Trophoblast cell (in vitro differentiated cells and primary cell): ENCODE measurements around the gene DDX41. TPM values are rescaled to one million over a fixed set of nuclear protein-coding genes. Genes with fewer than 3 reads are reported as not detected.
"Not testable (repeated sequence)": the region's sequence is repeated elsewhere in the genome, so short reads cannot be mapped to it uniquely, and the experiment has no call there.

Source experiments
- DNase-seq, 2 donors: peaks; one replicate each; pipeline ENCODE4 v3.0.0-alpha.2; 2016
- H2AFZ ChIP-seq: 2 replicates; pipeline ENCODE4 v1.6.1; 2013; ENCODE audit warnings: low read length, moderate library complexity, mild to moderate bottlenecking; ENCODE audit not compliant: insufficient read depth, poor library complexity
- H2AK5ac ChIP-seq: 2 replicates; pipeline ENCODE4 v1.6.1; 2013; ENCODE audit warnings: mild to moderate bottlenecking, low read length
- H2BK120ac ChIP-seq: 2 replicates; pipeline ENCODE4 v1.6.1; 2013; ENCODE audit warnings: low read length, mild to moderate bottlenecking, moderate library complexity; ENCODE audit not compliant: insufficient read depth, poor library complexity
- H2BK12ac ChIP-seq: 2 replicates; pipeline ENCODE4 v1.6.1; 2013; ENCODE audit warnings: mild to moderate bottlenecking, low read length, moderate library complexity
- H2BK5ac ChIP-seq: 2 replicates; pipeline ENCODE4 v1.6.1; 2013; ENCODE audit warnings: low read length, low read depth, moderate library complexity, mild to moderate bottlenecking; ENCODE audit not compliant: poor library complexity
- H3K14ac ChIP-seq: 2 replicates; pipeline ENCODE4 v1.6.1; 2013; ENCODE audit warnings: mild to moderate bottlenecking, low read length
- H3K18ac ChIP-seq: 2 replicates; pipeline ENCODE4 v1.6.1; 2013; ENCODE audit warnings: mild to moderate bottlenecking, low read length
- H3K23ac ChIP-seq: 2 replicates; pipeline ENCODE4 v1.6.1; 2013; ENCODE audit warnings: low read length
- H3K27ac ChIP-seq: 2 replicates; pipeline ENCODE4 v1.5.1; 2013; ENCODE audit warnings: low read depth, mild to moderate bottlenecking, inconsistent platforms, low read length, moderate library complexity
- H3K27me3 ChIP-seq: 2 replicates; pipeline ENCODE4 v1.6.1; 2013; ENCODE audit warnings: inconsistent platforms, mild to moderate bottlenecking, low read length, moderate library complexity; ENCODE audit not compliant: insufficient read depth
- H3K36me3 ChIP-seq, 2 experiments: 1 replicate in 1 of 2; 2 replicates in 1 of 2; pipeline ENCODE4 v1.6.1; 2013; ENCODE audit warnings: low read length in 2 of 2, mild to moderate bottlenecking in 2 of 2, moderate library complexity in 1 of 2; ENCODE audit not compliant: insufficient read depth in 2 of 2, control insufficient read depth in 1 of 2
- H3K4ac ChIP-seq: 2 replicates; pipeline ENCODE4 v1.6.1; 2013; ENCODE audit warnings: low read depth, mild to moderate bottlenecking, low read length, moderate library complexity
- H3K4me1 ChIP-seq, 2 experiments: 1 replicate in 1 of 2; 2 replicates in 1 of 2; pipeline ENCODE4 v1.6.1; 2013; ENCODE audit warnings: low read length in 2 of 2, mild to moderate bottlenecking in 2 of 2, moderate library complexity in 1 of 2; ENCODE audit not compliant: insufficient read depth in 2 of 2, control insufficient read depth in 1 of 2
- H3K4me2 ChIP-seq: 2 replicates; pipeline ENCODE4 v1.6.1; 2013; ENCODE audit warnings: inconsistent platforms, mild to moderate bottlenecking, low read length, moderate library complexity
- H3K4me3 ChIP-seq: 2 replicates; pipeline ENCODE4 v1.5.1; 2013; ENCODE audit warnings: mild to moderate bottlenecking, low read depth, low read length, inconsistent platforms
- H3K79me1 ChIP-seq: one replicate; pipeline ENCODE4 v1.6.1; 2013; ENCODE audit warnings: low read length
- H3K79me2 ChIP-seq: 2 replicates; pipeline ENCODE4 v1.6.1; 2013; ENCODE audit warnings: low read length, mild to moderate bottlenecking; ENCODE audit not compliant: control insufficient read depth, insufficient read depth, poor library complexity
- H3K9ac ChIP-seq: 2 replicates; pipeline ENCODE4 v1.6.1; 2013; ENCODE audit warnings: mild to moderate bottlenecking, low read length
- H3K9me3 ChIP-seq: 2 replicates; pipeline ENCODE4 v1.6.1; 2013; ENCODE audit warnings: low read depth, mild to moderate bottlenecking, control low read depth, inconsistent platforms, low read length; ENCODE audit not compliant: insufficient read depth
- H4K12ac ChIP-seq: 2 replicates; pipeline ENCODE4 v1.6.1; 2013; ENCODE audit warnings: low read depth, mild to moderate bottlenecking, low read length, moderate library complexity
- H4K8ac ChIP-seq: 2 replicates; pipeline ENCODE4 v1.6.1; 2013; ENCODE audit warnings: low read depth, mild to moderate bottlenecking, low read length, moderate library complexity
- H4K91ac ChIP-seq: one replicate; pipeline ENCODE4 v1.6.1; 2013; ENCODE audit warnings: low read depth, mild to moderate bottlenecking, low read length, moderate library complexity
- WGBS: extraction: QIAGEN DNeasy Blood & Tissue Kit; methylation state at CpG from one replicate; pipeline ENCODE4 v1.1.7; 2013; ENCODE audit warnings: missing lambda C conversion rate; ENCODE audit not compliant: insufficient read length, insufficient coverage; ENCODE audit errors: extremely low coverage; 5-methylcytosine and 5-hydroxymethylcytosine counted together
- polyA plus RNA-seq: library from polyadenylated mRNA; stranded (reverse); fragments of 200-250 nt; gene quantifications from 2 replicates; pipeline ENCODE4 v1.2.3, GENCODE V29; 2013

Gene DDX41
- 56.2 and 62.3 TPM in 2 replicates for polyA plus RNA-seq

- H4K12ac ChIP-seq = peak within 1 kb of the TSS; percentile 65
- H2BK12ac ChIP-seq = no peak within 1 kb of the TSS
- H3K4me3 ChIP-seq = peak within 1 kb of the TSS; percentile 99
- H3K4me1 ChIP-seq = peaks cover 4 to 6% of the 10 kb centered on the region in 2 experiments
- H3K9ac ChIP-seq = peak within 1 kb of the TSS; percentile 96
- H3K36me3 ChIP-seq = peaks cover 63 to 68% of the 10 kb centered on the region in 2 experiments
- H3K4me2 ChIP-seq = peak within 1 kb of the TSS; percentile 85
- peak within 1 kb of the TSS; percentile 84 for H3K14ac ChIP-seq
- no peak within 1 kb of the TSS for H2BK120ac ChIP-seq
- WGBS = no CpG with 5 or more reads among the region's 96 CpGs
- DNase-seq = peak; percentile 98 to 99
- peak within 1 kb of the TSS; percentile 73 for H3K18ac ChIP-seq
- no peaks in the 10 kb centered on the region for H3K9me3 ChIP-seq
- peaks cover 6% of the 10 kb centered on the region for H3K79me1 ChIP-seq
- H2AFZ ChIP-seq = peak within 1 kb of the TSS; percentile 84
- no peak within 1 kb of the TSS for H2BK5ac ChIP-seq
- H3K4ac ChIP-seq = peak within 1 kb of the TSS; percentile 37
- peak within 1 kb of the TSS; percentile 14 for H2AK5ac ChIP-seq
- H4K8ac ChIP-seq = peak within 1 kb of the TSS; percentile 86
- peak within 1 kb of the TSS; percentile 36 for H3K27ac ChIP-seq
- H3K79me2 ChIP-seq = peaks cover 3% of the 10 kb centered on the region
- no peaks in the 10 kb centered on the region for H3K27me3 ChIP-seq
- H4K91ac ChIP-seq = peak within 1 kb of the TSS; percentile 43
- no peak within 1 kb of the TSS for H3K23ac ChIP-seq
Observed at GRCh38 chr5:177516601-177517568, at the start of gene DDX41. TSS of gene DDX41 (minus strand) at chr5:177516961. CDS start at chr5:177516945, 16 bp downstream.

GRCh38 chr5:177565046-177565445, 48.3 kb upstream of the DDX41 start:
- no peak for DNase-seq
- H3K4me2 ChIP-seq = no peak overlapping the region
- no peak overlapping the region for H3K14ac ChIP-seq
- no peaks in the 10 kb centered on the region for H3K27me3 ChIP-seq
- H3K9me3 ChIP-seq = no peaks in the 10 kb centered on the region
- H3K79me2 ChIP-seq = no peaks in the 10 kb centered on the region
- no peak overlapping the region for H2AFZ ChIP-seq
- H2BK120ac ChIP-seq = no peak overlapping the region
- no peak overlapping the region for H3K4me3 ChIP-seq
- H3K23ac ChIP-seq = no peak overlapping the region
- H3K4ac ChIP-seq = no peak overlapping the region
- no peak overlapping the region for H2AK5ac ChIP-seq
- H3K27ac ChIP-seq = no peak overlapping the region
- no peak overlapping the region for H4K8ac ChIP-seq
- WGBS = no CpG with 5 or more reads among the region's 8 CpGs
- no peaks in the 10 kb centered on the region for H3K79me1 ChIP-seq
- no peak overlapping the region for H2BK5ac ChIP-seq
- no peaks in the 10 kb centered on the region for H3K4me1 ChIP-seq
- H4K91ac ChIP-seq = no peak overlapping the region
- no peak overlapping the region for H3K9ac ChIP-seq
- no peaks in the 10 kb centered on the region for H3K36me3 ChIP-seq
- H3K18ac ChIP-seq = no peak overlapping the region
- H4K12ac ChIP-seq = no peak overlapping the region
- no peak overlapping the region for H2BK12ac ChIP-seq

DNA sequence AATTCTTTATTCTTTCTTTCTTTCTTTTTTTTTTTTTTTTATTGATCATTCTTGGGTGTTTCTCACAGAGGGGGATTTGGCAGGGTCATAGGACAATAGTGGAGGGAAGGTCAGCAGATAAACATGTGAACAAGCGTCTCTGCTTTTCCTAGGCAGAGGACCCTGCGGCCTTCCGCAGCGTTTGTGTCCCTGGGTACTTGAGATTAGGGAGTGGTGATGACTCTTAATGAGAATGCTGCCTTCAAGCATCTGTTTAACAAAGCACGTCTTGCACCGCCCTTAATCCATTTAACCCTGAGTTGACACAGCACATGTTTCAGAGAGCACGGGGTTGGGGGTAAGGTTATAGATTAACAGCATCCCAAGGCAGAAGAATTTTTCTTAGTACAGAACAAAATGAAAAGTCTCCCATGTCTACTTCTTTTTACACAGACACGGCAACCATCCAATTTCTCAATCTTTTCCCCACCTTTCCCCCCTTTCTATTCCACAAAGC, 42.7 kb upstream of the DDX41 start:
- H4K12ac ChIP-seq, H3K27ac ChIP-seq, H3K4me2 ChIP-seq, H2BK120ac ChIP-seq, H2BK5ac ChIP-seq, H2AK5ac ChIP-seq, H3K9me3 ChIP-seq, H3K4ac ChIP-seq, H2AFZ ChIP-seq, H3K14ac ChIP-seq, H4K8ac ChIP-seq, DNase-seq, H3K4me3 ChIP-seq, H3K23ac ChIP-seq, H3K79me1 ChIP-seq, H2BK12ac ChIP-seq, H3K27me3 ChIP-seq, H3K79me2 ChIP-seq, H3K18ac ChIP-seq, H3K36me3 ChIP-seq, H3K4me1 ChIP-seq, H4K91ac ChIP-seq, H3K9ac ChIP-seq: not testable (repeated sequence)
- WGBS = no CpG with 5 or more reads among the region's 8 CpGs

- no CpG with 5 or more reads among the region's 5 CpGs for WGBS
- no peak overlapping the region for H2BK12ac ChIP-seq
- no peak overlapping the region for H3K4ac ChIP-seq
- H3K79me2 ChIP-seq = peaks cover 14% of the 10 kb centered on the region
- H3K23ac ChIP-seq = no peak overlapping the region
- no peak overlapping the region for H2BK120ac ChIP-seq
- H3K4me1 ChIP-seq = peaks cover 5 to 11% of the 10 kb centered on the region in 2 experiments
- H3K9ac ChIP-seq = no peak overlapping the region
- H3K27me3 ChIP-seq = no peaks in the 10 kb centered on the region
- H3K4me2 ChIP-seq = no peak overlapping the region
- H3K14ac ChIP-seq = no peak overlapping the region
- no peak overlapping the region for H3K27ac ChIP-seq
- H2BK5ac ChIP-seq = no peak overlapping the region
- no peak overlapping the region for H4K12ac ChIP-seq
- peaks cover 6% of the 10 kb centered on the region for H3K79me1 ChIP-seq
- no peak overlapping the region for H2AK5ac ChIP-seq
- H3K4me3 ChIP-seq = no peak overlapping the region
- no peak overlapping the region for H3K18ac ChIP-seq
- H2AFZ ChIP-seq = no peak overlapping the region
- no peaks in the 10 kb centered on the region for H3K9me3 ChIP-seq
- H4K91ac ChIP-seq = no peak overlapping the region
- H4K8ac ChIP-seq = no peak overlapping the region
- H3K36me3 ChIP-seq = peaks cover 0 to 3% of the 10 kb centered on the region in 2 experiments
- no peak for DNase-seq
Observed at GRCh38 chr5:177557796-177558195, 41.0 kb upstream of the DDX41 start.
